HepG2 (cell line): ENCODE measurements around the gene STX2. TPM values are rescaled to one million over a fixed set of nuclear protein-coding genes. Genes with fewer than 3 reads are reported as not detected.

ENCODE experiments used
- AHR ChIP-seq: IDR thresholded peaks from 2 replicates; pipeline ENCODE4 v1.6.1; 2018; ENCODE audit warnings: missing genetic modification reagents, missing compliant biosample characterization
- ARID3A ChIP-seq: IDR thresholded peaks from 2 replicates; pipeline ENCODE4 v1.6.1; 2012; ENCODE audit warnings: low read depth, low read length, improper control_type of control experiment
- GTF3A ChIP-seq: sonication (generic); formaldehyde crosslinking; conservative IDR thresholded peaks from 2 replicates; pipeline ENCODE4 v1.4.0; 2020; ENCODE audit warnings: mild to moderate bottlenecking, missing genetic modification reagents
- NR0B2 ChIP-seq: sonication (generic); formaldehyde crosslinking; IDR thresholded peaks from 2 replicates; pipeline ENCODE4 v1.4.0; 2020; ENCODE audit warnings: mild to moderate bottlenecking, missing genetic modification reagents
- NR2F2 ChIP-seq: IDR thresholded peaks from 2 replicates; pipeline ENCODE4 v1.6.1; 2012; ENCODE audit warnings: low read depth, inconsistent platforms, borderline replicate concordance
- PATZ1 ChIP-seq: sonication (generic); formaldehyde crosslinking; IDR thresholded peaks from 2 replicates; pipeline ENCODE4 v1.4.0; 2020; ENCODE audit warnings: missing genetic modification reagents
- PRDM15 ChIP-seq: sonication (generic); formaldehyde crosslinking; IDR thresholded peaks from 2 replicates; pipeline ENCODE4 v1.4.0; 2020; ENCODE audit warnings: missing genetic modification reagents
- RBM39 ChIP-seq: fragments of 200-400 bp; formaldehyde crosslinking; IDR thresholded peaks from one replicate; pipeline ENCODE4 v1.6.1; 2018; ENCODE audit warnings: antibody characterized with exemption, mild to moderate bottlenecking, low read depth, low read length; ENCODE audit not compliant: poor library complexity, severe bottlenecking
- TCF7 ChIP-seq: sonication (generic); IDR thresholded peaks from 2 replicates; pipeline ENCODE4 v1.6.1; 2016; ENCODE audit warnings: antibody characterized with exemption, low read depth
- ZBTB7B ChIP-seq: sonication (generic); formaldehyde crosslinking; IDR thresholded peaks from 2 replicates; pipeline ENCODE4 v1.4.0; 2020; ENCODE audit warnings: missing genetic modification reagents
- ZNF30 ChIP-seq: sonication (generic); formaldehyde crosslinking; IDR thresholded peaks from 2 replicates; pipeline ENCODE4 v1.5.0; 2020; ENCODE audit warnings: mild to moderate bottlenecking, missing genetic modification reagents
- ZNF614 ChIP-seq: IDR thresholded peaks from 2 replicates; pipeline ENCODE4 v1.6.1; 2018; ENCODE audit warnings: missing biosample characterization, missing genetic modification reagents, inconsistent platforms, borderline replicate concordance
- ZNF772 ChIP-seq: sonication (generic); formaldehyde crosslinking; IDR thresholded peaks from 2 replicates; pipeline ENCODE4 v1.5.0; 2020; ENCODE audit warnings: mild to moderate bottlenecking, missing genetic modification reagents
- ZNF781 ChIP-seq: sonication (generic); formaldehyde crosslinking; IDR thresholded peaks from 2 replicates; pipeline ENCODE4 v1.5.1; 2020; ENCODE audit warnings: borderline replicate concordance, mild to moderate bottlenecking, missing genetic modification reagents; ENCODE audit errors: not compliant biosample characterization
- polyA plus RNA-seq, 8 experiments: library from polyadenylated mRNA; depleted of rRNA in 3 of 8; stranded (reverse) in 7 of 8; unstranded in 1 of 8; fragments of >200 nt; fragmentation: Illumina TruSeq in 4 of 8; extraction: Trizol in 4 of 8; gene quantifications; 2 replicates each; pipeline versions ENCODE4 v1.2.1 to v1.2.3, GENCODE V29; 2011 to 2016; ENCODE audit warnings: low read depth in 4 of 8, missing spikeins in 1 of 8, mixed read lengths in 1 of 8; ENCODE audit not compliant: insufficient read depth in 1 of 8
- total RNA-seq, 5 experiments: library from RNA; depleted of rRNA; stranded (reverse); fragments of >200 nt; fragmentation: Illumina TruSeq; extraction: Trizol; gene quantifications; 2 replicates each; pipeline ENCODE4 v1.2.3, GENCODE V29; 2016; ENCODE audit warnings: low read depth in 1 of 5
- TF ChIP-seq, protein P1 (sequence below): IDR thresholded peaks from 2 replicates; pipeline ENCODE4 v1.6.1; 2012; ENCODE audit warnings: inconsistent platforms
- TF ChIP-seq, protein P2 (sequence below): fragments of 450-650 bp; IDR thresholded peaks from 2 replicates; pipeline ENCODE4 v1.6.1; 2016

Gene STX2
- total and polyA plus RNA-seq, 2 of the 13 experiments (the other 11 are each of a cell fraction or from before 2014, with no cell fraction given): 13.4 to 25.1 TPM

- no peak for TF ChIP-seq PRDM15 (CRISPR knock-in tag)
- no peak for TF ChIP-seq ZNF781
- TF ChIP-seq, protein P1, sequence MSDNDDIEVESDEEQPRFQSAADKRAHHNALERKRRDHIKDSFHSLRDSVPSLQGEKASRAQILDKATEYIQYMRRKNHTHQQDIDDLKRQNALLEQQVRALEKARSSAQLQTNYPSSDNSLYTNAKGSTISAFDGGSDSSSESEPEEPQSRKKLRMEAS: peak; percentile 96
- no peak for TF ChIP-seq GTF3A (CRISPR knock-in tag)
- no peak for TF ChIP-seq TCF7
- no peak for TF ChIP-seq RBM39
- 0 out of 2 replicates have a peak, but pooled peaks have one; percentile 26 for TF ChIP-seq ZBTB7B (CRISPR knock-in tag)
- TF ChIP-seq ZNF614 (CRISPR knock-in tag): no peak
- TF ChIP-seq, protein P2, sequence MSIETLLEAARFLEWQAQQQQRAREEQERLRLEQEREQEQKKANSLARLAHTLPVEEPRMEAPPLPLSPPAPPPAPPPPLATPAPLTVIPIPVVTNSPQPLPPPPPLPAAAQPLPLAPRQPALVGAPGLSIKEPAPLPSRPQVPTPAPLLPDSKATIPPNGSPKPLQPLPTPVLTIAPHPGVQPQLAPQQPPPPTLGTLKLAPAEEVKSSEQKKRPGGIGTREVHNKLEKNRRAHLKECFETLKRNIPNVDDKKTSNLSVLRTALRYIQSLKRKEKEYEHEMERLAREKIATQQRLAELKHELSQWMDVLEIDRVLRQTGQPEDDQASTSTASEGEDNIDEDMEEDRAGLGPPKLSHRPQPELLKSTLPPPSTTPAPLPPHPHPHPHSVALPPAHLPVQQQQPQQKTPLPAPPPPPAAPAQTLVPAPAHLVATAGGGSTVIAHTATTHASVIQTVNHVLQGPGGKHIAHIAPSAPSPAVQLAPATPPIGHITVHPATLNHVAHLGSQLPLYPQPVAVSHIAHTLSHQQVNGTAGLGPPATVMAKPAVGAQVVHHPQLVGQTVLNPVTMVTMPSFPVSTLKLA: peak; percentile 58
- TF ChIP-seq PATZ1: 0 out of 2 replicates have a peak, but pooled peaks have one; percentile 32
- TF ChIP-seq AHR (CRISPR knock-in tag): no peak
- TF ChIP-seq NR0B2 (CRISPR knock-in tag): no peak
- 0 out of 2 replicates have a peak, but pooled peaks have one; percentile 30 for TF ChIP-seq ZNF772 (CRISPR knock-in tag)
- no peak for TF ChIP-seq NR2F2
- no peak for TF ChIP-seq ZNF30
- no peak for TF ChIP-seq ARID3A
Observed at GRCh38 chr12:130826151-130826801, 12.8 kb downstream of the STX2 start (continued).
